ENCODE measurements around the gene GAPVD1. TPM values are rescaled to one million over a fixed set of nuclear protein-coding genes. Genes with fewer than 3 reads are reported as not detected.
A peak's percentile ranks its signal among the peaks of the same experiment; 100 is the strongest.
"Not testable (repeated sequence)": the region's sequence is repeated elsewhere in the genome, so short reads cannot be mapped to it uniquely, and the experiment has no call there.

GAPVD1 gene
- total RNA-seq, 1 donor from 2014 or later, result 49.2 TPM

- no peak for DNase-seq (ENCODE audit: low read depth in 2 of 2)
These were observed 50.8 kb downstream of the GAPVD1 start for GRCh38 chr9:125312411-125312810.

DNA sequence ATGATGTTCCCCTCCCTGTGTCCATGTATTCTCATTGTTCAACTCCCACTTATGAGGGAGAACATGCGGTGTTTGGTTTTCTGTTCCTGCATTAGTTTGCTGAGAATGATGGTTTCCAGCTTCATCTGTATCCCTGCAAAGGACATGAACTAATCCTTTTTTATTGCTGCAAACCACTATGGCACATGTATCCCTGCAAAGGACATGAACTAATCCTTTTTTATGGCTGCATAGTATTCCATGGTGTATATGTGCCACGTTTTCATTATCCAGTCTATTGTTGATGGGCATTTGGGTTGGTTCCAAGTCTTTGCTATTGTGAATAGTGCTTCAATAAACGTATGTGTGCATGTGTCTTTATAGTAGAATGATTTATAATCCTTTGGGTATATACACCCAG is 54.7 kb downstream of the GAPVD1 start:
- DNase-seq (ENCODE audit: low read depth in 2 of 2), result not testable (repeated sequence)

- no peak for DNase-seq (ENCODE audit: low read depth in 2 of 2)
These were observed 56.1 kb downstream of the GAPVD1 start for GRCh38 chr9:125317704-125318103.

DNA sequence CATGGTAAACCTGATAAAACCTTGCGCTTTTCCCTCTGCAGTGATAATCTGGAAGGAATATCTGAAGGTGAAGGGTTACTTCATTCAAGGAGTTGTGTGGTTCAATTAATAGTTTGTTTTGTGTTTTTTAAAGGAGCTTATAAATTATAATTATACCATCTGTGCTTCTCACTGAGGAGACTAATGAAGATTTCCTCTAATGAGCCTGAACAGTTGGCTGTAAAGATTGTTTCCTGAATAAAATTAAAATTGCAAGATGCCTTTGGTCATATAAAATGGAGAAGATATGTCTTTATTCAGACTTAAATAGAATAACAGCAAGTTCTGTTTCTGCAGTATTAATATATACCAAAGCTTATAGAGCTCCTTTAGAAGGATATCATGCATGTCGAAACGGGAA is 59.9 kb downstream of the GAPVD1 start:
- no peak for DNase-seq (ENCODE audit: low read depth in 2 of 2)

- no peak for DNase-seq (ENCODE audit: low read depth in 2 of 2)
These were observed 62.0 kb downstream of the GAPVD1 start for GRCh38 chr9:125323615-125324014.

DNA sequence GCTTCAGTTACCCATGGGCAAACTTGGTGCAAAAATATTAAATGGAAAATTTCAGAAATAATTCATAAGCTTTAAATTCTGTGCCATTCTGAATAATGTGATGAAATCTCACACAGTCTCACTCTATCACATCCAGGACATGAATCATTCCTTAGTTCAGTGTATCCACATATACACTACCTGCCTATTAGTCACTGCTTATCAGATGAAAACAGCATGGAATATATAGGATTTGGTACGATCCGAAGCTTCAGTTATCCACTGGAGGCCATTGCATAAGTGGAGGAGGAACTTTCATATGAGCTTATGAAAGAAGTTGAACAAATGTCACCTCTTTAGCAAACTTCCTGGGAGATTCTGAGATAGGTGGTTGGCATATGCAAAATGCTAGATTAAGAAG is 64.2 kb downstream of the GAPVD1 start:
- DNase-seq (ENCODE audit: low read depth in 2 of 2), result peak in 1 of 2 donors; percentile 17

DNA sequence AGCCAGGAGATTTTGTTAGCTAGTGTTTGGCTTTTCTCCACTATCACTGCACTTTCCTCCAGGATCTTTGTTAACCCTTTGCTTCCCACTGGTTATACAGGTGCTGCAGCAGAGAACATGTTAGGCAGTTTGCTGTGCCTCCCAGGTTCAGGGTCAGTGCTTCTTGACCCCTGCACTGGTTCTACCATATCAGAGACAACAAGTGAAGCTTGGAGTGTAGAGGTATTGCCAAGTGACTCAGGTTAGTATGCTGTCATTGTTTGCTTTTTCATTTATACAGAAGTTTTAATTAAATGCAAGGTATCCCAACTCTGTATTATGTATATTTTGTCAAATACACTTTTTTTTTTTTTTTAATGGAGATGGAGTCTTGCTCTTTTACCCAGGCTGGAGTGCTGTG is 68.4 kb downstream of the GAPVD1 start:
- no peak for DNase-seq (ENCODE audit: low read depth in 2 of 2)

- no peak for DNase-seq (ENCODE audit: low read depth in 2 of 2)
These were observed 69.0 kb downstream of the GAPVD1 start for GRCh38 chr9:125330587-125330986.

DNA sequence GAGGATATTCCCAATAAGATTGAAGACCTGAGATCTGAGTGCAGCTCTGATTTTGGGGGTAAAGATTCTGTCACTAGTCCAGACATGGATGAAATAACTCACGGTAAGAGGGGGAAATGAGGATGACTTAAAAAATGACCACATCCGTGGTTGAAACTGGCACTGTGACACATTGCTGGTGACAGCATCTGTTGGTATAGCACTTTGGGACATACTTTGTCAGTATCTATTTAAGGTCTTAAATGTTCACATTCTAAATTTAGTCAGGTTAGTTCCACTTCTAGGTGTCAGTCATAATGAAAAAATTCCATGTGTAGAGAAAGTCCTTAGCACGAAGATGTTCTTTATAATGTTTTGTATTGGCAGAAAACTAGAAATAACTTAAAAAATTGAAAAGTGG is 70.9 kb downstream of the GAPVD1 start:
- DNase-seq (ENCODE audit: low read depth in 2 of 2), result no peak

- no peak for DNase-seq (ENCODE audit: low read depth in 2 of 2)
These were observed 75.6 kb downstream of the GAPVD1 start for GRCh38 chr9:125337236-125337635.

DNA sequence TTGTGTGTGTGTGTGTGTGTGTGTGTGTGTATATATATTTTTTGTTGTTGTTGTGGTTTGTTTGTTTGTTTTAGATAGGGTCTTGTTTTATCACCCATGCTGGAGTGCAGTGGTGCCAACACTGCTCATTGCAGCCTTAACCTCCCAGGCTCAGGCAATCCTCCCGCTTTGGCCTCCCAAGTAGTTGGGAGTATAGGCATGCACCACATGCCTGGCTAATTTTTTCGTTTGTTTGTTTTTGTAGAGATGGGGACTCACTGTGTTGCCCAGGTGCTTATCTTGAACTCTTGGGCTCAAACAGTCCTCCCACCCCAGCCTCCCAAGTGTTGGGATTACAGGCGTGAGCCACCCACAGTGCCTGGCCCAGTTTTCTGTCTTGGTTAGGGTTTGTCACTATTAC is 77.3 kb downstream of the GAPVD1 start:
- no peak for DNase-seq (ENCODE audit: low read depth in 2 of 2)

- DNase-seq (ENCODE audit: low read depth in 2 of 2), result no peak
These were observed 79.9 kb downstream of the GAPVD1 start for GRCh38 chr9:125341566-125341965.

GRCh38 chr9:125343518-125344275 is 82.1 kb downstream of the GAPVD1 start:
- DNase-seq (ENCODE audit: low read depth in 2 of 2), result peak; percentile 9 to 72

DNA sequence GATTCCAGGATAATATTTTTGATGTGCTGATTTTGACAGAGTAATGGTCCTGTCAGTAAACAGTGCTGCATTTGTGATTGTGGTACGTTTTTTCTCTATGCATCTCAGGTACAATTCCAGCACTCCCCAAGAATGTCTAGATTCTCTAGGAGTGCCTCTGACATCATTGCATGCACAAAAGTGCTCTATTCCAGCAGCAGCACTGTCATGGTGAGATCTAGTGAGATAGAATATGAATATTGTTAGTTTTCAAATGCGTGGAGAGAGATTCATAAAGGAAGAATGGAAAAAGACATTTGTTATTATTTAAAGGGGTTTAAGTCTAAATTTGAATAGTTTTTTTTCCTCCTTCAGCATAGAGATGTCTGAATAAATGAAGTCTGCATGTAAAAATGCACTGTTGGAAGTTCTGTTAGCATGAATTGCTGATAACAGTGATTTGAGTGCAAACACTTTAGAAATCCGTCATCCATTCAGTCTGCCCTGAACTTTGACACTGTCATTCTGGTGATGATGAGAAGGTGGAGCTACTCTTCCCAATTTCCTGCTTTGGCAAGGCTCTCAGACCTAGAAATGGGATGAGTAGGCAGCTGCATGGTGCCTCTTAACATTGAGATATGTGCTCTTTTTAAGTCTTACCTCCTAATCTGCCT is 84.6 kb downstream of the GAPVD1 start:
- DNase-seq (ENCODE audit: low read depth in 2 of 2), result no peak

GRCh38 chr9:125355601-125356000 is 94.0 kb downstream of the GAPVD1 start:
- DNase-seq (ENCODE audit: low read depth in 2 of 2), result no peak

GRCh38 chr9:125356032-125356431 is 94.4 kb downstream of the GAPVD1 start:
- no peak for DNase-seq (ENCODE audit: low read depth in 2 of 2)

- DNase-seq (ENCODE audit: low read depth in 2 of 2), result no peak
These were observed 97.4 kb downstream of the GAPVD1 start for GRCh38 chr9:125359011-125359410.

DNA sequence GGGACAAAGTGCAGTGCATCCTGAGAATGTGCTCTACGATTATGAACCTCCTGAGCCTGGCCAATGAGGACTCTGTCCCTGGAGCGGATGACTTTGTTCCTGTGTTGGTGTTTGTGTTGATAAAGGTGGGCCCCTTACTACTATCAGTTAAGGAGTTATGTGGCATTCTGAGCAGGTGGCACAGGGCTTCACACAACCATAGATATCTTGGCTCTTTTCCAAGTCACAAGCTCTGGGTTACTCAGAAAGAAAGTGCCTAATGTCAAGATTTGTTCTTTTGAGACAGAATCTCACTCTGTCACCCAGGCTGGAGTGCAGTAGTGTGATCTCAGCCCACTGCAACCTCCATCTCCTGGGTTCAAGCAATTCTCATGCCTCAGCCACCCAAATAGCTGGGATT is 99.0 kb downstream of the GAPVD1 start:
- no peak for DNase-seq (ENCODE audit: low read depth in 2 of 2)

GRCh38 chr9:125361837-125362531 is 100.4 kb downstream of the GAPVD1 start:
- peak; percentile 29 to 42 for DNase-seq (ENCODE audit: low read depth in 2 of 2)

DNA sequence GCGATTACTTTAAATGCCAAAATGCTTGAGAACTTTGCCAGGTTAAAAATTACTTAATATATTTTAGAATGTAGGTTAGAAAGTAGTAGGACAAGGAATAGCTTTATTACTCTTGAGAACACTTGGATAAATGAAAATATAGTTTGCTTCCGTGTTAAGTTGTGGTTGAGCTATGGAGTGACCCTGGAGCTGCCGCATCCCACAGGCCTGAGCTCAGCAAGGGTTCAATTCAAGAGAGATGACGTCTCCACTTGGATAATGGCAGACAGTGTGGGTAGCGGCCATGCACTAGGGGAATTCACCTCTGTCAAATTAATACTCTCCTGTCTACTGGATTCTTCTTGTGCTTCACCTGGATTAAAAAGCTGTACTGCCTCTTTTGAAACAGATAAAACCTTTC is 105.0 kb downstream of the GAPVD1 start:
- no peak for DNase-seq (ENCODE audit: low read depth in 2 of 2)

DNA sequence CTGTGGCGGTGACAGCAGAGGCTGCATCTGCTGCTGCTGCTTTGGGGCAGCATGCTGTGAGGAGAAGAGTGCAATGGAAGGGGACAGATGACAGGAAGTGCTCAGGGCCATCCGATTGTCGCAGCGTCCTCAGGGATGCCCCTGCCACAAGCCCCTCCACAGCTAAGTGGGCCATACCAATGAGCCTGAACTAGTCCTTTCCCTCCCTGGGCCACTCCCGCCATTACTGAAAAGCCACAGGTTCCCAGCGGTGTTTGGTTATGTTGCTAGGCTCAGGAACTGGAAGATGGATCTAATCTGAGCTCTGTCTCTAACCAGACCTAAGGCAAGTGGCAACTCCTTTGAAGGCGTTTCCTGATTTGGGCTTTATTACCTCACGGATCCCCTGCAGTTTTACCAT is 109.2 kb downstream of the GAPVD1 start:
- no peak for DNase-seq (ENCODE audit: low read depth in 2 of 2)

DNA sequence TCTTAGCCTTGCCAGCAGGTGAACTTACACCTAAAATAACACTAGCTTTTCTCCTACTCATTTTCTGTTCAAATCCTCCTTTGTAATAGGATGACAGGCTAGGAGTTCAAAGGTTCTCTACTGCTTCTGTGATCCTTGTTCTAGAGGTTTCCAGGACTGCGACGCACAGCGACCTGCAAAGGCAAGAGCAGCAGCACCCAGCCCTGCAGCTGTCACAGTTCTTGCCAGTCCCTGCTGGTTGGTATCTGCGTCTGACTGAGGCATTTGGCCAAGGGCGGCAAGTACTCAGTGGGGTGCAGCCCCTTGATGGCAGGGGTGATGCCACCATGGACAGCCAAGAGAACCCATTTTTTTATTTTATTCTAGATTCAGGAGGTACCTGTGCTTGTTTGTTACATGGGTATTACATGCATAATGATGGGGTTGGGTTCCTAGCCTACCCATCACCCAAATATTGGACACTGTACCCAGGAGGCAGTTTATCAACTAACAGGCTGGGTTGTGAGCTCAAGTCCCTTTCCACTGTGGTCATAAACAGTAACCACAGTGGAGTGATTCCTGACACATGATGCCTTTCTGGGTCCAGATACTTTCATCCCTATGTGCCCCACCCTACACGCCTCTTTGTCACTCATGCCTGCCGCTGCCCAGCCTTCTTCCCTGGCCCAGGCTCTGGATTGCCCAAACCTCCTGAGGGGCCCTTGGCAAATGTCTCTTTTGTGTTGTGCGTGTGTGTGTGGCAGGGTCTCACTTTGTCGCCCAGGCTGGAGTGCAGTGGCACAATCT is 111.0 kb downstream of the GAPVD1 start:
- no peak for DNase-seq (ENCODE audit: low read depth in 2 of 2)
